ENCODE measurements around the gene PKD2.
"Not testable (repeated sequence)": the region's sequence is repeated elsewhere in the genome, so short reads cannot be mapped to it uniquely, and the experiment has no call there.

The PKD2 gene

GRCh38 chr4:88015659-88016295 lies 8.3 kb downstream of the PKD2 start:
- H3K27ac ChIP-seq = no peak overlapping the region
- TF ChIP-seq CTCF (conservative IDR thresholded peaks at IDR 0.05) = no peak

- no peak for TF ChIP-seq CTCF (conservative IDR thresholded peaks at IDR 0.05)
- H3K27ac ChIP-seq = no peak overlapping the region
These were observed 10.3 kb downstream of the PKD2 start for GRCh38 chr4:88017516-88018297.

- no peak for TF ChIP-seq CTCF (conservative IDR thresholded peaks at IDR 0.05)
- no peak overlapping the region for H3K27ac ChIP-seq
These were observed 11.0 kb downstream of the PKD2 start for GRCh38 chr4:88018466-88018865.

GRCh38 chr4:88021824-88022223 lies 14.4 kb downstream of the PKD2 start:
- no peak overlapping the region for H3K27ac ChIP-seq
- no peak for TF ChIP-seq CTCF (conservative IDR thresholded peaks at IDR 0.05)

GRCh38 chr4:88022289-88022688 lies 14.9 kb downstream of the PKD2 start:
- no peak for TF ChIP-seq CTCF (conservative IDR thresholded peaks at IDR 0.05)
- H3K27ac ChIP-seq = no peak overlapping the region

GRCh38 chr4:88025868-88026661 lies 18.6 kb downstream of the PKD2 start:
- not testable (repeated sequence) for H3K27ac ChIP-seq

- no peak for TF ChIP-seq CTCF (conservative IDR thresholded peaks at IDR 0.05)
These were observed 20.5 kb downstream of the PKD2 start for GRCh38 chr4:88027611-88028608.

More at GRCh38 chr4:88027611-88028608, 20.5 kb downstream of the PKD2 start:
- H3K27ac ChIP-seq = no peak overlapping the region
